Umbilical cord (tissue), 2 donors: ENCODE measurements around the gene TP53BP2. TPM values are rescaled to one million over a fixed set of nuclear protein-coding genes. Genes with fewer than 3 reads are reported as not detected.
"Not testable (repeated sequence)": the region's sequence is repeated elsewhere in the genome, so short reads cannot be mapped to it uniquely, and the experiment has no call there.

ENCODE experiments used
- DNase-seq: peaks from one replicate; pipeline ENCODE4 v3.0.0-alpha.2; 2015; ENCODE audit warnings: low spot score
- total RNA-seq: library from RNA; depleted of rRNA; stranded (reverse); fragments of >200 nt; gene quantifications from one replicate; pipeline ENCODE4 v1.2.3, GENCODE V29; 2014; ENCODE audit warnings: low replicate concordance; ENCODE audit not compliant: insufficient read depth

TP53BP2 gene
- total RNA-seq, 1 donor from 2014 or later: 95.3 TPM

DNA sequence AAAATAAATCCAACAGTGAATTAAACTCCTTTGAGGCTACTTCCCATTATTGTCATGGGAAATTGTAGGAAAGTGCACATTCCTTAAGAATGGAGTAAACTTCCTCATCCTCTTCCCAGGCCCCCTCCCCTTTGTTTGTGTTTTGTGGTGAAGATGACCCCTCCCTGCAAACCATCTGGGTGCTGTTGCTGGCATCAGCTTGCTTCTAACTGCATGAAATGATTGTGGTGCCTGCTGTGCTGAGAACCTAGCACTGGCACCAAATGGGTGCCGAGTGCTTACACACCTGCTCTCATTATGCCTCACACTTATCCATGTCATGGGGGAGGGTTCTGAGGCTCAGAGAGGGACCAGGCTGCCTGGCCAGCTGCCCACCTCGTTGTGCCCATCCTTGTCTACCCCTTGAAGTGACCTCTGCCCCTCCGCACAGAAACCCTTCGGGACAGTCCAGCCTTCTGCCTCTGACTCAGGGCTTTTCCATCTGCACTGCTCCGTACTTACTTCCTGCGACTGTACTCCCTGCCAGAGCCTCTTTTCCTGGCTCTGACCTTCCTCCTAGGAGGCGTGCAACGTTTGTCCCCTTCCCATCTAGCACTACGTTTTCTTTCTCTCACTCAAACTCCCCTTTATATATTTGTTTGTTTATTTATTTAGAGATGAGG, 102.8 kb downstream of the TP53BP2 start:
- DNase-seq: no peak

DNA sequence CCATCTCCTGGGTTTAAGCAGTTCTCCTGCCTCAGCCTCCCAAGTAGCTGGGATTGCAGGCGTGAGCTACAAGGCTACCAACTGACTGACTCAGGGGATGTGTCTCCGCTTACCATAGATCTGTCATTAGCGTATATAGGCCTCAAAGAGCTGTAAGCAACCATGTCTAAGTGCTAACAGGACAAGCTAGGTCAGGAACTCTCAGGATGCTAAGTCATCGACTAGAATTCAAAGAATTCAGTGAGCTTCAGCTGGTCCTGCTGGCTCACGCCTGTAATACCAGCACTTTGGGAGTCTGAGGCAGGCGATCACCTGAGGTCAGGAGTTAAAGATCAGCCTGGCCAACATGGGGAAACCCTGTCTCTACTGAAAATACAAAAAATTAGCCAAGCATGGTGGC, 103.9 kb downstream of the TP53BP2 start:
- no peak for DNase-seq

DNA sequence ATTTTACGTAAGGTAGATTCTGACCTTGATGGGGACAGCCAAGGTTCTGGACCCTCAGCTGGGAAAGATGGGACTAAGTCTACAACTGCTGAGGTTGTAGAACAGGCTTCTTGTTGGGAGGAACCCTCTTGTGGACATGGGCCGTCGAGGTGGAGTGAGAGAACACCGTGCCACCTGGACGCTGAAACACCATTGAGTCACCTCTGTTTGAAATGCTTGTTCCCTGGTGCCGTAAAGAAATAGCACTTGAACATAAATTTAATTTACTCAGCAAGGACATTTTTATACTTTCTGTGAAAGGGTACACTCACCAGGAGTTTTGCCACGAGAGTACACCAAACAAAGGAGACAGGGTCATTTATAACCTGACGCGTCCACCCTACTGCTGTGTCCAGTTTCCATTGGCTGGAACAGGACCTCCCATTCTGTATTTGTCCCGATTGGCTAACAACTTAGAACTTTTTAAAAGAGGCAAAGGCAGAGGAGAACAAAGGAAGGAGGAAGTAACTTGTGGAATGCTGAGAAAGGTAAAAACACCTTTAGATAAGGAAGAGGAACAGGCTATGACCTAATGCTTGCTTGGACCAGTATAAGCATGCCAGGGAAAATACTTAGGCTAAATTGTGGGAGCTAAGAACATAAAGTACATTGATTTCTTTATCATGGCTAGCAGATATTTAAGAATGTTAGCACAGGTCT, 105.6 kb downstream of the TP53BP2 start:
- DNase-seq: not testable (repeated sequence)

DNA sequence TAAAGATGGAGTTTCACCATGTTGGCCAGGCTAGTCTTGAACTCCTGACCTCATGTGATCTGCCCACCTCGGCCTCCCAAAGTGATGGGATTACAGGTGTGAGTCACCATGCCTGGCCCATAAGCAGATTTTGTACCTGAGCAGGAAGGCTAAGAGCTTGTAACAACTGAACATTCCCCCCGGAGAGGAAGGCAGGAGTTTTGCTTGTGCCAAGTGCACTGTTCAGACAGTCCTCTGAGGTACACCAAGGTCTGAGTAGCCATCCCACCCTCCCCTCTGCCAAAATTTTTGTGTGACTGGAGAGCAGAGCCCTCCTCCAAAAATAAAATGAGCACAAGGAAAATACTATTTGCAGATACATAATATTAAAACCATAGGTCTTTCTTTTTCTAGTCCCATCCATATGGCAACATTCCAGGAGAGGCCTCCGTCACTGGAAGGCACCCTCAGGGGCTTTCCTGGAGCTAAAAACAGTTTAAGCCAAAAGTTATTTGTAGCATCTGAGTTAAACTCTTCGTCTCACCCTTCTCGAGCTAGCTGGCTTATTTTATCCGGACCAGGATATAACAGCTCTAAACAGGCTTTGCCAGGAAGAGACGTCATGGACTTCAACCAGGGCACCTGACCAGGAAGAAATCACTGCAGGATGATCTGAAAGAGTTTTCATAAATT, 106.2 kb downstream of the TP53BP2 start:
- peak; percentile 64 for DNase-seq

DNA sequence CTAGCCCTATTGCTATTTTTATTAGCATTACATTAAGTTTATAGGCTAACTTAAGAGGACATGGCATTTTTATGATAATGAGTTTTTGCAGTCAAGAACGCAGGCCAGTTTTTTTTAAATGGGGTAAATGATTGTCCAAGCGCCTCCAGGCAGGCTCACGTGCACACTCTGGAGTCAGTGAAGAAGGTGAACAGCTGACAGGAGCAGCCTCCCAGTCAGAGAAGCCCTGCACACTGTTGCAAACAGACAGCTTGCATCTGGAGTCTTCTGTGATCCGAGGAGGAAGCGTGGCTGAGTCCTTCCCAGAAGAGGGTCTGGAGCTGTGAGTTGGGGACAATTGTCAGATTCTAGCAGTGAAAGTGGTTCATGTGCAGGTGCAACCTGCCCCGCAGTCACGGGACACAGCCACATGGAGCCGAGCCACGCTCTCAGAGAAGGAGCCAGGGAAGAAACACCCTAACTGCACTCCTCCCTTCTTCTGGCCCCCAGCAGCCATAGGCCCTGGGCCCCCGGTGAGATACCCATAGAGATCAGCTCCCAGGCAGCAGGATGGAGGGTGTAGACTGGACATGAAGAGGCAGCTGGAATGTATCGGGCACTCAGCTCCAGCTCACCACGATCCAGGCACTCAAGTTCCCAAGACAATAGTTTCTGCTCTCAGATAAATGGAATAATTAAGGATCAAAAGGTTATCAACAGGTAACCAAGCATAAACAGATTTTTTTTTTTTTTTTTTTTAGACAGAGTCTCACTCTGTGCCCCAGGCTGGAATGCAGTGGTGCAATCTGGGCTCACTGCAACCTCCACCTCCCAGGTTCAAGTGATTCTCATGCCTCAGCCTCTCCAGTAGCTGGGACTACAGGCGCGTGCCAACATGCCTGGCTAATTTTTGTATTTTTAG, 107.0 kb downstream of the TP53BP2 start:
- peak; percentile 56 for DNase-seq

DNA sequence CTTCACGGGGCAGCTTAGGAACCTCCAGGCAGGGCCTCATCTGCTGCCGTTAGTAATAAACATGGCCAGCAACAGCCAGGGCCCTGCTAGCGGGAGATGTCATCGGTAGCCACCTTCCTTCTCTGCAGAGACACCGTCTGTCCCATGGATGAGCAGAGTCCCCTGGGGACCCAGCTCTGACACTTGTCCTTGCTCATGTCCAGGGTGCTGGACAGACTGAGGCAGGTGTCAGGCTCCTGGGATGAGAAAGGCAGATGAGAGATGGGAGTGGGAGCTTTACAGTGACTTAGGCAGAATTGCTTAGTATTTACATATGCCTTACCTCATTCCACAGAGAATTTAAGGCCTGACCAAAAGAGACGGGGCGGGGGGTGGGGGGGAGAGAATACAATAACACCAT, 108.4 kb downstream of the TP53BP2 start:
- no peak for DNase-seq

DNA sequence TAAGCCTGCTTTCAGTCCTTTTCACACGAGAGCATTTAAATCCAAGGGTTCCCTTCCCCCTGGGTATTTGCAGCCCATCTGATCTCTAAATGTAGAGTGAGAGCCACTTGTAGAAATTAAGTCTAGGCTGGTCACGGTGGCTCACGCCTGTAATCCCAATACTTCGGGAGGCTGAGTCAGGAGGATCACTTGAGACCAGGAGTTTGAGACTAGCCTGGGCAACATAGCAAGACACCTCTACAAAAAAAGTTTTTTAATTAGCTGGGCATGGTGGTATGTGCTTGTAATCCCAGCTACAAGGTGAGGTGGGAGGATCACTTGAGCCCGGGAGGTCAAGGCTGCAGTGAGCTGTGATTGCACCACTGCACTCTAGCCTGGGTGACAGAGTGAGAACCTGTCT, 109.1 kb downstream of the TP53BP2 start:
- not testable (repeated sequence) for DNase-seq

DNA sequence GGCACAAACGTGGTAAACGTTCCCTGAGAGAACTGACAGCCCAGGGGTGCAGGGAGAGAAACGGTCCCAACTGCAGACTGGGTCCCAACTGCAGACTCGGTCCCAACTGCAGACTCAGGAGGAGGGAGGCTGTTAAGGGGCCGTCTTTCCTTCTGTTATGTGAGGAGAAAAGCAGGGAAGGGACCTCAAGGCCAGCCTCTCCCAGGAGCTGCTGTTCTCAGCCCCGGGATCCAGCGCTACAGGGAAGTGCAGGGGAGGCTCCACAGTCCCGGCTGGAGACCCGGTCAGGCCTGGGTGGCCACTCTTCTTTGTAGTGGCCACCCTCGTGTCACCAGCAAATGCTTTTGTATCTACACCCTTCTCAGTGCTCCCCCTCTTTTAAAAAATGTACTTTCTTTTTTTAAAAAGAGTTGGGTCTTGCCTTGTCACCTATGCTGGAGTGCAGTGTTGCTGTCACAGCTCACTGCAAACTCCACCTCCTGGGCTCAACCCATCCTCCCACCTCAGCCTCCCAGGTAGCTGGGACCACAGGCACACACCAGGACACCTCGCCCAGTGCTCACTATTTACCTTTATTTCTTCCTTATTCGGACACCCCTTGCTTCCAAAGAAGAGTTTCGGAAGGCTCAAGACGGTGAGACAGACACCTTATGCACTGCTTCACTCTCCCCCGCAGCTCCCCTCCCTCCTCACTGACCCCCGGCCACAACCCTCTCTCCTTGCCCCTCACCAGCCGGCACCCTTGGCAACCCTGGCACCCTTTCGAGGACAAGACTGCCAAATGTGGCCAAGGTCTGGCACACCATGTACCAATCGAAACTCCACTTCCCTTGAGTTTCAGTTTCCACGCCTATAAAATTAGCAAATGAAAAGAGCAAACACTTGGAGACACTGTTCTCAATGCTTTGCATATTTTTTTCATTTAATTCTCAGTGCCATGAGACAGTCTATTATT, 111.6 kb downstream of the TP53BP2 start:
- DNase-seq: no peak

DNA sequence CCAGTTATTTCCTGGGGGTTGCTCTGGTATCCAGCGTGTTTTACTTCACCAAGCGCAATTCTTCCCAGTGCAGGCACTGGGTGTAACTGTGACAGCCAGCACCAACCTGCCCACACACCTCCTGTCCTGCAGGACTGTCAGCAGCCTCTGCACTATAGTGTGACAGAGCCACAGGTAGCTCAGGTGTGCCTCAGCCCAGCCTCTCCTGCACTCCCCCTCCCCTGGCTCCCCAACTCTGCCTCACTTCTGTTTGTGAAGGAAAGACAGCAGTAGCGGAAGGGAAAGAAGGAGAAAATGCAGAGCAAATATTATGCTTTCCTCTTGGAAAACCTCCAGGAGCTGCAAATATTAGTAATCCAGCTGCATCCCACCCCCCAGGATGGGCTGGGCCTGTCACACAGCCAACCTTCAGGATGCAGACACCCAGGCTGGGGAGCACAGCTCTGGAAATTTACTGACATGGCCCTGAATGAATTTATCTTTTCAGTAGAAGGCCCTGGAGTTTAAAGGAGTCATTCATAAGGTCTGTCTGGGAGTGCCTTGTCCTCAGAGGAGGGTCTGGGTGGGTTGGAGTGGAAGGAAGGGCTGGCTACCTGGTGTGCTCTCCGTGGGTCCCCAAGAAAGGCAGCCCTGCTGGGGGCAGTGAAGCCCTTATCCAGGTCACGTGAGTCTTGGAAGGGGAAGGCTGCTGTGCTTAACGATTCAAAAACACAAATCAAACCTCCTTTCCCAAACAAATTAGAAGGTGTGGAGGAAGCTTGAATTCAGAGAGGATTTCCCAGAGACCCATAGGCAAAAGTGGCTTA, 112.6 kb downstream of the TP53BP2 start:
- peak; percentile 82 for DNase-seq

DNA sequence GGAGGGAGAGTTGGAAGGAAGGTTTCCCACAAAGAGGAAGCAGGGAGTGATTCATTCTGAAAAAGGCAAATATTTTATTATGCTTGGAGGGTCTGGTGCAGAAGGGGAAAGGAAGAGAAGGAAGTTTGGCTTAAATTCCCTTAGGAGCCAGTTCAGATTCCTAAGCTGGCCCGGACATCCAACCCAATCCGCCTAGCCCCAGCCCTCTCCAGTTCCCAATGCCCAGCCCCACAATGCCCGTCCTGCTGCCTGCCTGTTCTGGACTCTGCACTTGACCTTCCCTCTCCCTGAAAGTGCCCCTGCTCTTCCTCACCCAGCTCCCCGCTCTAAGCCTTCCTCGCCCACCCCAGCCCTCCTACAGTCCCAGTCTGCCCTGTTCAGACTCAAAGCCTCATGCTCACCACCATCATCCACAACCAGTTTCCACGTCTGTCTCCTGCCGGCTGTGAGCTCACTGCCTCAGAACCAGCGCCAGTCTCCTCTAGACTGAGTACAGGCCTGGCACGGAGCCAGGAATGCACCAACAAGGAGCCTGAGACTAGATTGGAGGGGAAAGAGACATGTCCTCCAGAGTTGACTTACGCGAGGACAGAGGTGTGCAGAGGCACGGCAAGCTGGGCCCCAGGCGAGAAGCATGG, 114.5 kb downstream of the TP53BP2 start:
- peak; percentile 87 for DNase-seq

DNA sequence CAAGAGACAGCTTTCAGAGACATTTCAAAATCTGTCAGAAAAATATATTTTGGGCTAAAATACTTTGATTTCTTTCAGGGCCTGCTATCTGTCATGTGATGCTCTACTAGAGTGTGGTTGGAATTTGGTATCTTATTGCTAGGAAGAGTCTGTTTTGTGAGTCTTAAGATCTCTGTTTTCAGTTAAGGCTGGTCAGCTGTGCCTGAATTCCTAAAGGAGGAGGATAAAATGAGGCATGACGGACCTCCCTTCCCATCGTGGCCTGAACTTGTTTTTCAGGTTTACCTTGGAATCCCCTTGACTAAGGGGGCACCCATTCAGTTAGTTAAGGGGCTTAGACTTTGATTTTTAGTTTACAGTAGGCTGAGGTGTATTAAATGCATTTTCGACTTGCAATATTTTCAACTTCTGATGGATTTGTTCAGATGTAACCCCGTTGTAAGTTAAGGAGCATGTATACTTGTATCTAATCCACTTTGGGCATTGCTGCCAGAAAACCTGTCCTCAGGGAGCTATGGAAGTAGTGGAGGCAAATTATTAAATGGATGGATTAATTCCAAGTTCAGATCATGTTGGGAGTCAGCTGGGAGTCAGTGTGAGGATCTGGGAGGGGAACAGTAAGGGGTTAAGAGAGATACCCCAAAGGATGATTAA, 115.1 kb downstream of the TP53BP2 start:
- peak; percentile 84 for DNase-seq

DNA sequence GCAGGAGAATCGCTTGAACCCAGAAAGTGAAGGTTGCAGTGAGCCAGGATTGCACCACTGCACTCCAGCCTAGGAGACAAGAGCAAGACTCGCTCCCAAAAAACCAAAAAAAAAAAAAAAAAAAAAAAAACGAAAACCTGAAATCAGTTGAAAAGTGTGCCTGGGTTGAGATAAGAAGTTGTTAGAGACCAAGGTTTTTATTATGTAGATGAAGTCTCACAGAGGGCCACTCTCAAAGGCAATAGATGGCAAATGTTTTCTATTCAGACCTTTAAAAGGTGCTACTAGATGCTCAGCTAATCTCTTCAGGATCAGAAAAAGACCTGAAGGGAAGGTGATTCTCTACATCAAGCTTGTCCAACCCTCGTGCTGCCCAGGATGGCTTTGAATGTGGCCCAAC, 115.8 kb downstream of the TP53BP2 start:
- no peak for DNase-seq

Other genes starting within 250 kb of the TP53BP2 start
- 1.7 TPM for gene CAPN8, start 180.2 kb downstream of the TP53BP2 start, total RNA-seq
- gene CAPN2, start 133.4 kb downstream of the TP53BP2 start, total RNA-seq: 151 TPM